Endodermal cell (in vitro differentiated cells): Measurements from ENCODE around the gene SIRT3. TPM values are rescaled to one million over a fixed set of nuclear protein-coding genes. Genes with fewer than 3 reads are reported as not detected.
"Not testable (repeated sequence)": the region's sequence is repeated elsewhere in the genome, so short reads cannot be mapped to it uniquely, and the experiment has no call there.

Experiments
- DNase-seq: peaks from one replicate; pipeline ENCODE4 v3.0.0-alpha.2; 2017
- H3K27ac ChIP-seq: 2 replicates; pipeline ENCODE4 v1.5.1; 2013; ENCODE audit warnings: mild to moderate bottlenecking, low read depth, low read length, moderate library complexity
- H3K27me3 ChIP-seq: 2 replicates; pipeline ENCODE4 v1.6.1; 2013; ENCODE audit warnings: mild to moderate bottlenecking, low read length, moderate library complexity; ENCODE audit not compliant: insufficient read depth, control insufficient read depth, poor library complexity, severe bottlenecking
- H3K36me3 ChIP-seq: 2 replicates; pipeline ENCODE4 v1.7.0; 2013; ENCODE audit warnings: mild to moderate bottlenecking, low read length, moderate library complexity; ENCODE audit not compliant: control insufficient read depth, insufficient read depth
- H3K4me1 ChIP-seq: one replicate; pipeline ENCODE4 v1.7.0; 2013; ENCODE audit warnings: low read length; ENCODE audit not compliant: control insufficient read depth, insufficient read depth
- H3K4me3 ChIP-seq: 2 replicates; pipeline ENCODE4 v1.5.1; 2013; ENCODE audit warnings: mild to moderate bottlenecking, low read length, moderate library complexity
- H3K9ac ChIP-seq: 2 replicates; pipeline ENCODE4 v1.6.1; 2013; ENCODE audit warnings: mild to moderate bottlenecking, low read length, moderate library complexity; ENCODE audit not compliant: poor library complexity, severe bottlenecking; ENCODE audit errors: extremely low read depth
- H3K9me3 ChIP-seq: 2 replicates; pipeline ENCODE4 v1.6.1; 2013; ENCODE audit warnings: mild to moderate bottlenecking, low read length, moderate library complexity; ENCODE audit not compliant: control insufficient read depth
- H3K27ac Mint-ChIP-seq: 2 replicates; pipeline ENCODE4 v1.8.0; 2020; ENCODE audit warnings: mixed read lengths
- H3K27me3 Mint-ChIP-seq: 2 replicates; pipeline ENCODE4 v1.8.0; 2021; ENCODE audit warnings: mild to moderate bottlenecking, mixed read lengths; ENCODE audit not compliant: insufficient read depth
- H3K36me3 Mint-ChIP-seq: 2 replicates; pipeline ENCODE4 v1.8.0; 2020; ENCODE audit warnings: low read depth, mixed read lengths
- H3K4me1 Mint-ChIP-seq: 2 replicates; pipeline ENCODE4 v1.8.0; 2020; ENCODE audit warnings: mixed read lengths
- H3K4me3 Mint-ChIP-seq: 2 replicates; pipeline ENCODE4 v1.8.0; 2020; ENCODE audit warnings: mild to moderate bottlenecking, moderate library complexity, mixed read lengths
- H3K9me3 Mint-ChIP-seq: 2 replicates; pipeline ENCODE4 v1.8.0; 2020; ENCODE audit warnings: mild to moderate bottlenecking, mixed read lengths
- WGBS, 2 experiments: methylation state at CpG; one replicate each; pipeline versions ENCODE4 v1.1.5 to v1.1.7; 2013; ENCODE audit warnings: missing lambda C conversion rate in 2 of 2, mixed read lengths in 1 of 2; ENCODE audit not compliant: insufficient coverage in 1 of 2, insufficient read length in 1 of 2; 5-methylcytosine and 5-hydroxymethylcytosine counted together
- total RNA-seq, 2 donors: library from RNA; stranded (reverse); fragmentation: NEBNext Ultra II Directional in 1 of 2; extraction: Animal tissue kit (Norgen Biotek cat#: 25700) in 1 of 2; gene quantifications; 2 replicates in 1 of 2; 3 replicates in 1 of 2; pipeline ENCODE4 v1.2.1, GENCODE V29; 2021
- TF ChIP-seq, protein P1 (sequence below): fragments of 200-600 bp; sonication (generic); conservative IDR thresholded peaks from 2 replicates; pipeline ENCODE4 v1.5.0; 2021; ENCODE audit warnings: antibody characterized with exemption, mild to moderate bottlenecking

The SIRT3 gene
- total RNA-seq, 2 donors from 2014 or later, result 18.1 to 28.6 TPM

DNA sequence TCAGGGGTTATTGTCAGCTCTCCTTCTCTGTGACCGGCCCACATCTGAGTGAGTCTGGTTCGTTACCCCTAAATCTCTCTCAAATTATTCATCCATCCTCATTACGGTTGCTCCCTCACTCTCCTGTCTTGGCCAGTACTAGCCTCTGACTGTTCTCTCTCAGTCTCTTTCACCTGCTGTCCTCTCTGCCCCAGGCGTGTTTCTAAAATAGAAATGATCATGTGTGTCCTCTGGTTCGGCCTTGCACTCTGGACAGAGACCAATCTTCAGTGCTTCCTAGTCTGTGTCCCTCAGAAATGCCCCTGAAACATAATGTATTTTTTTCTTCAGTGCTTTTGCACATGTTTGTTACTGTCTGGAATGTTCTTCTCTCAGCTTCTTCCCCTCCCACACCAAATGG, 5.5 kb upstream of the SIRT3 start:
- Mint-ChIP-seq H3K9me3 (no peaks in the 10 kb centered on the region), H3K27ac (no peak overlapping the region), H3K36me3 (peaks cover 71% of the 10 kb centered on the region), H3K4me1 (peaks cover 4% of the 10 kb centered on the region), H3K27me3 (no peaks in the 10 kb centered on the region), H3K4me3 (no peak overlapping the region)
- TF ChIP-seq, protein P1, sequence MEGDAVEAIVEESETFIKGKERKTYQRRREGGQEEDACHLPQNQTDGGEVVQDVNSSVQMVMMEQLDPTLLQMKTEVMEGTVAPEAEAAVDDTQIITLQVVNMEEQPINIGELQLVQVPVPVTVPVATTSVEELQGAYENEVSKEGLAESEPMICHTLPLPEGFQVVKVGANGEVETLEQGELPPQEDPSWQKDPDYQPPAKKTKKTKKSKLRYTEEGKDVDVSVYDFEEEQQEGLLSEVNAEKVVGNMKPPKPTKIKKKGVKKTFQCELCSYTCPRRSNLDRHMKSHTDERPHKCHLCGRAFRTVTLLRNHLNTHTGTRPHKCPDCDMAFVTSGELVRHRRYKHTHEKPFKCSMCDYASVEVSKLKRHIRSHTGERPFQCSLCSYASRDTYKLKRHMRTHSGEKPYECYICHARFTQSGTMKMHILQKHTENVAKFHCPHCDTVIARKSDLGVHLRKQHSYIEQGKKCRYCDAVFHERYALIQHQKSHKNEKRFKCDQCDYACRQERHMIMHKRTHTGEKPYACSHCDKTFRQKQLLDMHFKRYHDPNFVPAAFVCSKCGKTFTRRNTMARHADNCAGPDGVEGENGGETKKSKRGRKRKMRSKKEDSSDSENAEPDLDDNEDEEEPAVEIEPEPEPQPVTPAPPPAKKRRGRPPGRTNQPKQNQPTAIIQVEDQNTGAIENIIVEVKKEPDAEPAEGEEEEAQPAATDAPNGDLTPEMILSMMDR, result no peak
- no peak for DNase-seq
- peaks cover 3% of the 10 kb centered on the region for H3K4me1 ChIP-seq
- no peak overlapping the region for H3K4me3 ChIP-seq
- no peak overlapping the region for H3K27ac ChIP-seq
- no peak overlapping the region for H3K9ac ChIP-seq
- no peaks in the 10 kb centered on the region for H3K9me3 ChIP-seq
- 94 to 99% methylated on average over 5 of the region's 5 CpGs for WGBS, 2 experiments
- no peaks in the 10 kb centered on the region for H3K27me3 ChIP-seq
- H3K36me3 ChIP-seq, result peaks cover 70% of the 10 kb centered on the region

DNA sequence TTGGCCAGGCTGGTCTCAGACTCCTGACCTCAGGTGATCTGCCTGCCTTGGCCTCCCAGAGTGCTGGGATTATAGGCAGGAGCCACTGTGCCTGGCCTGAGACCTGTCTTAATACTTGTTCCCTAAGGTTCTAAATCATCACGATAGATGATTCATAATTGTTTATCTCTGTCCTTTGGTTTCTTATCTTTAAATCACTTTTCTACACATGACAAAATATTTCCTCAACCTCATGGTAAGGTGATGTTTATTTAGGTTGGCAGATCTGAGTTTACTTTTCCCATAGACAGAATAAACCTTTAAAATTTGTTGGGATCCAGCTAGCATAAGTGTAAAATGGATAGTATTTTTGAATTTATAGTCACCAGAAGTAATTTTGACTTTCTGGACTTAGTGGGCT, 4.2 kb upstream of the SIRT3 start:
- no peak overlapping the region for H3K9ac ChIP-seq
- H3K36me3 Mint-ChIP-seq, result peaks cover 57% of the 10 kb centered on the region

DNA sequence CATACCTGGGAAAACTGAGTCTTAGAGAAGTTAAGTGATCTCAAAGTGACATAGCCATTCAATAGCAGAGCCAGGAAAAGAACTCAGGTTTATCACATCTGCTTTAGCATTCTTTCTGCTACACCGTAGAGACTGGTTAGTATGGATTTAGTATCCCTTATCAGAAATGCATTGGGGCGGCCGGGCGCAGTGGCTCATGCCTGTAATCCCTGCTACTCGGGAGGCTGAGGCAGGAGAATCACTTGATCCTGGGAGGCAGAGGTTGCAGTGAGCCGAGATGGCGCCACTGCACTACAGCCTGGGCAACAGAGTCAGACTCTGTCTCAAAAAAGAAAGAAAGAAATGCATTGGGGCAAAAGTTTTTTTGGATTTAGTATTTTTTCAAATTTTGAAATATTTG, 2.2 kb upstream of the SIRT3 start:
- not testable (repeated sequence) for H3K27ac ChIP-seq, H3K9ac ChIP-seq, H3K27me3 Mint-ChIP-seq, H3K9me3 Mint-ChIP-seq, H3K27me3 ChIP-seq, H3K4me1 ChIP-seq, H3K9me3 ChIP-seq, H3K4me1 Mint-ChIP-seq, H3K27ac Mint-ChIP-seq
- 92 to 94% methylated on average over 7 of the region's 7 CpGs for WGBS, 2 experiments
- Histone ChIP-seq H3K4me3 (peak overlapping the region; percentile 98), H3K36me3 (peaks cover 39% of the 10 kb centered on the region)
- Mint-ChIP-seq H3K4me3 (peak overlapping the region; percentile 94), H3K36me3 (peaks cover 42% of the 10 kb centered on the region)
- DNase-seq, result peak; percentile 19

More for the DNA sequence above, 4.2 kb upstream of the SIRT3 start:
- Histone ChIP-seq H3K4me1 (peaks cover 3% of the 10 kb centered on the region), H3K9me3 (no peaks in the 10 kb centered on the region), H3K4me3 (no peak overlapping the region), H3K27me3 (no peaks in the 10 kb centered on the region), H3K27ac (no peak overlapping the region), H3K36me3 (peaks cover 57% of the 10 kb centered on the region)
- H3K9me3 Mint-ChIP-seq, result no peaks in the 10 kb centered on the region
- no peak overlapping the region for H3K27ac Mint-ChIP-seq
- H3K4me3 Mint-ChIP-seq, result no peak overlapping the region
- TF ChIP-seq, protein P1, result no peak
- H3K27me3 Mint-ChIP-seq, result no peaks in the 10 kb centered on the region
- WGBS, 2 experiments, result 100% methylated on average over 1 of the region's 1 CpG; no CpG with 5 or more reads in 1 of the 2 experiments
- peaks cover 4% of the 10 kb centered on the region for H3K4me1 Mint-ChIP-seq
- DNase-seq, result no peak
